ENCODE measurements around the gene RAB6B.

RAB6B gene

GRCh38 chr3:133914839-133915600 is 19.3 kb upstream of the RAB6B start (continued):
- no peak for TF ChIP-seq ZNF488 (tag by site-specific recombination; IDR thresholded peaks at IDR 0.05)
- no peak for TF ChIP-seq ZNF10 (tag by site-specific recombination; IDR thresholded peaks at IDR 0.05)
- TF ChIP-seq ATF2 (tag by site-specific recombination; IDR thresholded peaks at IDR 0.05; ENCODE audit: low read depth): no peak
- no peak for TF ChIP-seq YY2 (tag by site-specific recombination; IDR thresholded peaks at IDR 0.05)

- Histone ChIP-seq H3K36me3 (ENCODE audit: control insufficient read depth in 2 of 2, insufficient read depth in 1 of 2, low read length in 2 of 2) (no peaks in the 10 kb centered on the region), H3K27ac (ENCODE audit: extremely low read depth, low read depth, low read length) (no peak overlapping the region), H3K4me1 (ENCODE audit: control insufficient read depth, insufficient read depth, low read length) (no peaks in the 10 kb centered on the region), H3K9me3 (ENCODE audit: control insufficient read depth, insufficient read depth, low read depth, low read length) (no peaks in the 10 kb centered on the region), H3K4me3 (ENCODE audit: low read depth, low read length) (no peak overlapping the region)
- CTCF ChIA-PET: interaction anchor here (0.6 to 1.0 kb wide), 5 partner anchors 9 to 536 kb away, joined by 3 to 5 read pairs (median 3); no protein-coding TSS in a partner anchor
- POLR2A ChIA-PET: no interaction called here
- TF ChIP-seq ZNF324 (tag by site-specific recombination; IDR thresholded peaks at IDR 0.05) (no peak), ZNF571 (tag by site-specific recombination; IDR thresholded peaks at IDR 0.05) (no peak), ZNF350 (tag by site-specific recombination; IDR thresholded peaks at IDR 0.05) (no peak), CTCF (tag by site-specific recombination; IDR thresholded peaks at IDR 0.05) (no peak), ZNF280D (tag by site-specific recombination; IDR thresholded peaks at IDR 0.05) (no peak), ZNF391 (tag by site-specific recombination; IDR thresholded peaks at IDR 0.05; ENCODE audit: borderline replicate concordance, low read depth) (no peak), ZNF544 (tag by site-specific recombination; IDR thresholded peaks at IDR 0.05) (no peak), KLF1 (tag by site-specific recombination; IDR thresholded peaks at IDR 0.05) (no peak), ZNF19 (tag by site-specific recombination; IDR thresholded peaks at IDR 0.05; ENCODE audit: low read depth) (no peak), WT1 (tag by site-specific recombination; IDR thresholded peaks at IDR 0.05) (no peak), ZNF214 (tag by site-specific recombination; IDR thresholded peaks at IDR 0.05; ENCODE audit: borderline replicate concordance) (no peak), ZNF704 (tag by site-specific recombination; IDR thresholded peaks at IDR 0.05) (no peak), ZNF626 (tag by site-specific recombination; IDR thresholded peaks at IDR 0.05) (no peak), ZNF274 (IDR thresholded peaks at IDR 0.05; ENCODE audit: low read length) (no peak), ZNF274 (tag by site-specific recombination; IDR thresholded peaks at IDR 0.05; ENCODE audit: borderline replicate concordance) (no peak), ZNF221 (tag by site-specific recombination; IDR thresholded peaks at IDR 0.05; ENCODE audit: borderline replicate concordance) (no peak)
Measured at GRCh38 chr3:133910422-133910821, 14.7 kb upstream of the RAB6B start.

Data from HEK293 (cell line).